RWPE1 (cell line): ENCODE results near the gene IRF1.

Experiments used
- CTCF ChIA-PET: fragments of 350-600 bp; sonication (Branson Sonifier 250); formaldehyde crosslinking; extraction: SDS; loops from one replicate; lab custom pipeline; 2021; lab: Yijun Ruan, JAX
- POLR2A ChIA-PET: fragments of 400-600 bp; formaldehyde crosslinking; extraction: SDS; loops from one replicate; lab custom pipeline; 2020; ENCODE audit warnings: antibody characterized with exemption; ENCODE audit not compliant: low non-redundant PET; lab: Yijun Ruan, JAX
- DNase-seq: peaks from one replicate; pipeline ENCODE4 v3.0.0; 2012; ENCODE audit warnings: low spot score
- H3K27ac ChIP-seq: fragments of 450-650 bp; 2 replicates; pipeline ENCODE4 v1.5.1; 2017
- CTCF ChIP-seq: fragments of 450-650 bp; conservative IDR thresholded peaks from 2 replicates; pipeline ENCODE4 v1.5.1; 2017; ENCODE audit warnings: low read depth, mild to moderate bottlenecking

IRF1 gene

GRCh38 chr5:132483661-132484390, 6.7 kb downstream of the IRF1 start:
- TF ChIP-seq CTCF, result no peak
- CTCF ChIA-PET, result interaction anchor here (0.6 to 1.4 kb wide), 4 partner anchors 16 to 264 kb away, joined by 3 to 5 read pairs (median 4); partner anchors contain the start of gene CCNI2
- no peak for DNase-seq
- POLR2A ChIA-PET, result interaction anchor here (0.8 kb wide), 1 partner anchor 211 kb away, joined by 3 read pairs; no protein-coding TSS in a partner anchor
- H3K27ac ChIP-seq, result peak overlapping the region; percentile 78

GRCh38 chr5:132483101-132483500, 7.5 kb downstream of the IRF1 start:
- TF ChIP-seq CTCF, result no peak
- CTCF ChIA-PET, result no interaction called here
- POLR2A ChIA-PET, result no interaction called here
- DNase-seq, result no peak
- peak overlapping the region; percentile 78 for H3K27ac ChIP-seq

GRCh38 chr5:132481596-132482211, 8.9 kb downstream of the IRF1 start:
- CTCF ChIA-PET, result interaction anchor here (0.6 kb wide), 1 partner anchor 760 kb away, joined by 3 read pairs; no protein-coding TSS in a partner anchor
- DNase-seq, result no peak
- POLR2A ChIA-PET, result interaction anchor here (0.5 to 0.7 kb wide), 2 partner anchors 9 to 33 kb away, joined by 3 to 4 read pairs; no protein-coding TSS in a partner anchor
- H3K27ac ChIP-seq, result peak overlapping the region; percentile 28
- TF ChIP-seq CTCF, result no peak

- ChIA-PET CTCF (interaction anchor here (0.6 kb wide), 1 partner anchor 760 kb away, joined by 3 read pairs; no protein-coding TSS in a partner anchor), POLR2A (interaction anchor here (0.5 to 0.7 kb wide), 2 partner anchors 32 to 65 kb away, joined by 3 read pairs; no protein-coding TSS in a partner anchor)
- no peak for TF ChIP-seq CTCF
- H3K27ac ChIP-seq, result peak overlapping the region; percentile 16; the same call in 1 of the 2 replicates
- no peak for DNase-seq
Observed at GRCh38 chr5:132480893-132481595, 9.5 kb downstream of the IRF1 start.

- ChIA-PET POLR2A (interaction anchor here (0.5 to 0.7 kb wide), 2 partner anchors 17 to 64 kb away, joined by 3 read pairs; no protein-coding TSS in a partner anchor), CTCF (interaction anchor here (1.1 kb wide), 1 partner anchor 60 kb away, joined by 3 read pairs; no protein-coding TSS in a partner anchor)
Observed at GRCh38 chr5:132480546-132480892, 10.1 kb downstream of the IRF1 start.

More at GRCh38 chr5:132480546-132480892, 10.1 kb downstream of the IRF1 start:
- peak overlapping the region; percentile 16; the same call in 1 of the 2 replicates for H3K27ac ChIP-seq
- DNase-seq, result no peak
- no peak for TF ChIP-seq CTCF
